ENCODE data around the gene SMG6.
"Not testable (repeated sequence)": the region's sequence is repeated elsewhere in the genome, so short reads cannot be mapped to it uniquely, and the experiment has no call there.

SMG6 gene

DNA sequence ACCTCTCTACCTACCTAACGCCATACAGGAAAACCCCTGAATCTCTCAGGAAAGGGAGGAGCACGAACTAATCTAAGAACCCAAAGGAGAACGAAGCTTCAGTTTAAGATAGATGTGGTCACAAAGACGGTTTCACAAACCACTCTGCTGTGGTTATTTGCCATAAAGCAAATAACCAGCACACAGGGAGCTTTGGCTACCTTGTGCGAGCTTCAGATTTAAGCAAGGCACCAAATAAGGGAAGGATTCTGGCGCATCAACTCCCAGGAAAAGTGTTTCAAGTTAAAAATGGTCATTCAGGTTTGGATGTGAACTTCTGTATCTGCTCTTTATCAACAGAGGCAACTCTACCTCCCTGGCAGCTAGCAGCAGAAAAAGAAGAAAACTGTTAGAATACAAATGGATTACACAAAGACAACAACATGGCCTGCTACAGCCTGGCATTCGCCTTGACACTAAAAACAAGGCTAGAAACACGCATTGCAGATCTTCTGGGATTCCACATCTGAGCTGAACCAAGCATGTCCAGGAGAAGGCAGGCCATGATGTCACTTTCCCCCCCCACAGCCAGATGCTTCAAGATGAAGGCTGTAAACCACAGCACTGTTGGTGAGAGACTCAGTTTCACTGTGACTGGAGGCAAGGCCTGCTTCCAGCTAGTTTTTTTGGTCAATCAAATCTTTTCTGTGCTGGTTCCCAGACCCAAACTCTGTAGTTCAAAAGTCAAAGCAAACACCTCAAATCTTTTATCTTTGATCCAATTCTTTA is 43.6 kb downstream of the SMG6 start:
- DNase-seq, result no peak

DNA sequence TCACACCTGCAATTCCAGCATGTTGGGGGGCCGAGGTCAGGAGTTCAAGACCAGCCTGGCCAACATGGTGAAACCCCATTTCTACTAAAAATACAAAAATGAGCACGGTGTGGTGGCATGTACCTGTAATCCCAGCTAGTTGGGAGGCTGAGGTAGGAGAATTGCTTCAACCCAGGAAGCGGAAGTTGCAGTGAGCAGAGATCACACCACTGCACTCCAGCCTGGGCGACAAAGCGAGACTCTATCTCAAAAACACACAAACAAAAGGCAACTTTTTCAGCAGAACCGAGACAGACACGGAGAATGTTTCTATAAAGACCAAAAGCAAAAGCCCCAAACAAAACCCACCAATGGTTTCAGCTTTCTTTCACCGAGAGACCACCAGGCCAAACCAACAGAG is 44.8 kb downstream of the SMG6 start:
- not testable (repeated sequence) for DNase-seq

DNA sequence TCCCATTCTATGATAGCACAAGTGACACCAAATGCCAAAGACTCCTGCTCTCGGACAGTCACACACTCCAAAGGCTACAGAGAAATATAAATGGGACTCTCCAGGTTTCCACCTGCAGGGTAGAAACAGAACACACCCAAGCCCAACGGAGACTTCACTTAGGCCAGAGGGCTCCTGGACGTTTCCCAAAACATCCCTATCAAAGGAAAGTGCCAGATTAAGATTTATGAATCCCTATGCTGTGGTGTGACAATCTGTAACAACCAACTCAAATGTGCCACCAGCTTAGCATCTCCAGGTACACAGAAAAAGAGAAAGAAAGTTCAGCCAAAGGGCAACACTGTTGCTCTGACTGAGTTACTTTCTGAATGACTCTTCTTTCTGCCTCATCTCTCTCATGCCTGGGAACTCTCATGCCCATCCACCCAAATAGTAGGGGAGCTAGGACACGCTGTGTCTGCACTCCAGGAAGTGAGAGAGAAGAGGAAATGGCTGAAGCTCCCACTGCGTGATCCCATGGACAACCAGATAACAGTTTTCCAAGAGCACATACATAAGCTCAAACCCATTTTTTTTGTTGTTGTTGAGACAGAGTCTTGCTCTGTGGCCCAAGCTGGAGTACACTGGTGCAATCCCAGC is 49.7 kb downstream of the SMG6 start:
- DNase-seq, result no peak

- DNase-seq, result no peak
These were observed 50.2 kb downstream of the SMG6 start for GRCh38 chr17:2253362-2253761.

DNA sequence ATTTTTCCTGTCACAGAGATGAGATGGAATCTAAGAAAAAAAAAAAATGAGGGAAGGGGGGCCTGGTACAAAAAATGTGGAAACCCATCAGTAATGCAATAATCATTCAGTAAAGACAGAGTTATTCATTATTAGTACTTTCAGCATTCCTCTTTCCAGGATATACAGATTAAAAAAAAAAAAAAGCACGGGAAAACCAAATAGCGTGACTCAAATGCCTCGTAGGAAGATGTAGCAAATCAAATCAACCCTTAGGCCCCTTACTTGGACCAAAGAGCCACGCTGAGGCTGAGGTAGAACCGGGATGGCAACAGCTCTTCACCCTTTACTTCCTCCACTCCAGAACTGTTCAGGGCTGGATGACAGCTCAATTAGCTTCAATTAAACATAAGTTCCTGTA is 52.5 kb downstream of the SMG6 start:
- DNase-seq, result no peak

DNA sequence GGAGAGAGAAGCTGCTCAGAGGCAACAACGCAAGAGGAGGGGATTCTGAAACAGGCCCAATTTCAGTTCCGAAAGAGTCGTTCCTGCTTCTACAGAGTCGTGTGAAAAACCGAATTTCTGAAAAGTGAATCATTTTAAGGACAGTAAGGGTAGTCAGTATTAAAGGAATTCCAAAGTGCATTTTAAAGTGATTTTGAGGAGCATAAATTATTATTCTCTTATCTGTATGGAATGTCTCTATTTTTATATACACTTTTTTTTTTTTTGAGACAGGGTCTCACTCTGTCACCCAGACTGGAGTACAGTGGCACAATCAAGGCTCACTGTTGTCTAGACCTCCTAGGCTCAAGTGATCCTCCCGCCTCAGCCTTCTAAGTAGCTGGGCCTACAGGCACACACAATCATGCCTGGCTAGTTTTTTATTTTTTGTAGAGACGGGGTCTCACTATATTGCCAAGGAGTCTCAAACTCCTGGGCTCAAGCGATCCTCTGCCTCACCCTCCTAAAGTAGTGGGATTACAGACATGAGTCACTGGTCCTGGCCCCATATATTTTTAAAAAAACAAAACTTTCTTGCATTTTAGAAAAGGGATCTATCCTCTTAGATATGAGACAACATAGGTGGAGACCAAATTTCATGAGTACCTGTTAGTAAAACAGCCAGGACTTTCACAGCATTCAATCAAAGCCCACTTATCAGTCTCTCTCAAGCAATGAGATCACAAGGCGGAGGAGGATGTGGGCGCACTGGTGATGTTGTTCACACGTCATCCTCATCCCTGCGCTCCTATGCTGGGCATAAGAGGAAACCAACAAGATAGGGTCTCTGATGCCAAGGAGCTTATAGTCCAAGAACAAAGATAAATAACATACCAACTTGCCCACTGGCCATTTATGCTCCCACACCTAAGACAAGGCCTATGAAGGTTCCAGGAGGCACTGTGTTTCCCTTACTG is 53.2 kb downstream of the SMG6 start:
- no peak for DNase-seq

DNA sequence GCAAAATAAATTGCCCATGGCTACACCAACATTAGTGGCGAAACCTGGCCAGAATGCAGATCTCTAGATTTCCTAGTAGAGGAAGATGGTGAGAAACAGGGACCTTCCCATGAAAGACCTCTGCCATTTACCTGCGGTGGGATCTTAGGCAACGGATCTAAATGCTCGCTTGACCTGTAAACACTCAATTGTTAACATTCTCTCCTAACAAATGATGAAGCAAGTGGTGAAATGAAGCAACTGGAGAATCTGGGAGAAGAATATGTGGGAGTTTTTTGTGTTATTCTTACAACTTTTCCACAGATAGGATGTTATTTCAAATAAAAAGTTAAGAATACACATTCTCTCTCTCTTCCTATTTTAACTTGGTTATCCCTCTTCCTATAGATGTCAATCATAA is 56.6 kb downstream of the SMG6 start:
- DNase-seq, result no peak

- peak; percentile 59 for DNase-seq
These were observed 58.8 kb downstream of the SMG6 start for GRCh38 chr17:2244545-2245525.

DNA sequence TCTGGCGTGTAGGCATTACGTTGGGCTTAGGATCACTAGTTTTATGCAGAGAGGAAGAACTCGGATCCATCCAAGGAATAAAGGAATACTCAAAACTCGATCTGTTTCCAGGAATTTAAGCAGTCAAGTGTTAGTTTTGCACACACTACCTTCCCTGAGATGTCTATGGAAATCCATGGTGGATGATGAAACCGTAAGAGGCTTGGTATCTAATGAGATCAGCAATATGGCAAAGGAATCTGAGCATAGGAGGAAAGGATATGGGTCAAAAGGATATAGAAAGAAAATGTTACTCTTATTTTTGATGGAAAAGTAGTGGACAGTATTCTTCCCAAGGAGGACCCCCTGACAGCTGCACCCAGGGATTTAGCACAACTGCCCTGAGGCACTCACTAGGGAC is 59.6 kb downstream of the SMG6 start:
- no peak for DNase-seq

- no peak for DNase-seq
These were observed 61.8 kb downstream of the SMG6 start for GRCh38 chr17:2241823-2242222.

DNA sequence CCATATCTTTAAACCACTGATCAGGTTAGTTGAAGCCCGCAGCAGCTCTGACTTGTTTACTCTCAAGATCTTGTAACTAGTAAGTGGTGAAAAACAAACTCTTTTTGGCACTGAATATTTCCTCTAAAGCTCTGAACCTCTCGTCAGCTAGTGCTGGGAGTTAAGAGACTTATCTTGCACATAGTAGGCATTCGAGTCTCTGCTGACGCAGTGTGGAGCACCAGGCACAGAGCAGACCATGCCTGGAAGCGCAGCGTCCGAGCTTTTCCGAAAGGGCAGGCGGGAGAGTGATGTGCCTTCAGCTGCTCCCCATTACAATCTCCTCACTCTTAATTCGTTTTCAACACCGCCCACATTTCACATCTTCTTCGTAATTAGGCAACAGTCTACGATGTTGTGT is 63.0 kb downstream of the SMG6 start:
- DNase-seq, result no peak

- no peak for DNase-seq
These were observed 63.6 kb downstream of the SMG6 start for GRCh38 chr17:2239882-2240430.

DNA sequence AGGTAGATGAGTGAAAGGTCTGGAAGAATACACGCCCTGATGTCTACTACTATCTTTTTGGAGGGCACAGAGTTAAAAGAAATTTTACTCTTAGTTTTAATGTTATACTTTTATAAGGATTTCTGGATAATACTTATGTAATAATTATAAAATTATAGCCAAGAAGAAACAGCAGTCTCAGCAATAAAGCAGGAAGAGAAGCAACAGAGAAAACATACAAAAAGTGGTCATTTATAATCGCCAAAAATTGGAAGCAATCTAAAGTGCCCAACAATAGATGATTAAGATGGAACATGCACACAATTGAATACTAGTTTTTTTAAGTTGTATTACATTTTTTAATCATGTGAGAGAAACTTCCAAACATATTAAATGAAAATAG is 64.4 kb downstream of the SMG6 start:
- no peak for DNase-seq

- DNase-seq, result no peak
These were observed 65.0 kb downstream of the SMG6 start for GRCh38 chr17:2238432-2239169.

DNA sequence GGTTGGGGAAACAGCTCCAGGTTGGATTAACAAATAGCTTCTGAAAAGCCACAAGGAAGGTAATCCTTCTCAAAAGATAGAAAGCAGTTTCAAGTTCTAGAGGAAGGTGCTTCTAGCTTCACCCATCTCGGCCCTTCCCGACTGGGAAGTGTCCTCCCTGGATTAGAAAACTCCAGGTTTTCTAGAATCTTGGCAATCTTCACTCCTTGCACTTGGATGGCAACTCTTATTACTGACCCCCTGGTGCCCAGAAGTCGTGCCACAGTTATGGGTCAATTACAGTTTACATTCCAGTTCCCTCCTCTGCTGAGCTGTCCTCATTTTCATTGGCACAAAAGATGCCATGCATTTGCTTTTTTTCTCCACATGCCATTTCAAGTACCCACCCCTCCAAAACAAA is 65.6 kb downstream of the SMG6 start:
- no peak for DNase-seq

DNA sequence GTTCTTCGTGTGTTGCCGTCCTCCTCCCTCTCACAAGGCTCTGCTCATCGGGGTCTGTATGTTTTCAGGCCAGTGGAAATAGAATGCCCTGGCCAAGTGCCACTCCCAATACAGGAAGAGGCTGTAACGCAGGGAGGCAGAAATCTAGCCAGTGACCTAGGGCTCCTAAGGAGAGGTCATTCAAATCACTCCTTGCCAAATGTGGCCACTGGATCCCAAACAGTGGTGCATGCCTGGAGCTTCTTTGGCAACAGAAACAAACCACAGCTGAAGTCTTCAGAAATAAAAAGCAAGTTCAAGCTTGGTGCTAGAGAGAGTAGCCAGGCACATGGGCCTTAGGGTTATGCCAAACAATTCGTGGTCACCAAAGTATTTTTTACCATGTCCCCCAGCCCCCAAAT is 66.1 kb downstream of the SMG6 start:
- DNase-seq, result no peak

GRCh38 chr17:2235792-2236366 is 67.7 kb downstream of the SMG6 start:
- no peak for DNase-seq

- DNase-seq, result no peak
These were observed 68.3 kb downstream of the SMG6 start for GRCh38 chr17:2235265-2235664.

- no peak for DNase-seq
These were observed 70.1 kb downstream of the SMG6 start for GRCh38 chr17:2233441-2233947.

DNA sequence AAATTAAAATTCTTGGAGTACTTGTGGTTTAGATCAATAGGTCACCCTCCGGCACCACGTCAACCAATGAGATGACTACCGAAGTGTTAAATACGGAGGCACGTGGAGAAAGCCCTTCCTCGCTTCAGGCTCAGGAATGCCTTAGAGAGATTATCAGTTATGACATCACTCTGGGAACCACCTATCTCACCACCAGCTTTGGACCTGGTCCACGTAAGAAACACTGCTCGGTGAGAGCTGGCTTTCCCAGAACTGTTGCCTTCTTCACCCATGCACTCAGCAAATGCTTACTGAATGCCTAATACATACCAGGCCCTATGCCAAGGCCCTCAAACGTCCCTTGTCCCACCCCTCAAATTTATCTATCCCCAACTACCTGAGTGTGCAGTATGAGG is 71.3 kb downstream of the SMG6 start:
- no peak for DNase-seq

GRCh38 chr17:2230877-2231276 is 72.7 kb downstream of the SMG6 start:
- no peak for DNase-seq
